HUES6 (cell line): ENCODE data around the gene SLC45A1.

Experiments used
- H3K27ac ChIP-seq: 2 replicates; pipeline ENCODE4 v1.7.0; 2013; ENCODE audit warnings: low read depth, mild to moderate bottlenecking, low read length, inconsistent platforms
- H3K27me3 ChIP-seq: 2 replicates; pipeline ENCODE4 v1.6.1; 2013; ENCODE audit warnings: low read length; ENCODE audit not compliant: control insufficient read depth, insufficient read depth
- H3K36me3 ChIP-seq: 2 replicates; pipeline ENCODE4 v1.6.1; 2013; ENCODE audit warnings: low read length; ENCODE audit not compliant: control insufficient read depth, insufficient read depth
- H3K4me1 ChIP-seq: 2 replicates; pipeline ENCODE4 v1.6.1; 2013; ENCODE audit warnings: low read length; ENCODE audit not compliant: control insufficient read depth, insufficient read depth
- H3K4me3 ChIP-seq: 2 replicates; pipeline ENCODE4 v1.5.1; 2013; ENCODE audit warnings: low read depth, low read length
- H3K9ac ChIP-seq: one replicate; pipeline ENCODE4 v1.6.1; 2013; ENCODE audit warnings: mild to moderate bottlenecking, low read length
- H3K9me3 ChIP-seq: 2 replicates; pipeline ENCODE4 v1.6.1; 2013; ENCODE audit warnings: low read depth, low read length; ENCODE audit not compliant: control insufficient read depth, insufficient read depth

Gene SLC45A1

DNA sequence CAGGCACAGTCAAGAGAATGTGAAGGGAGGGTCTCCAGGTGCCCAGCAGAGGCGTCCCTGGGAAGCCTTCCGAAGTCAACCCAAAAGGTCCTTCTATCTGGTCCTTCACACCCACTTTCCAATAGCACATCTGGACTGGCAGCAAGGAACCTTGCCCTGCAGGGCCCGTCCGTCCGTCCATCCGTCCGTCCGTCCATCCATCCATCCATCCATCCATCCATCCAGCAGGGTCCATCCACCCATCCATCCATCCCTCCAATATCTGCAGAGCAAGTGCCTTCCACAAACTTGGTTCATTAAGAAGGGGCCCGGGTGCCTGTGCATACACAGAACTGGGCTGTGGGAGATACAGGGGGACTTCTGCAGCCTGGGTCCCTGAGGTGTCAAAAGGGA lies 31.6 kb downstream of the SLC45A1 start:
- H3K4me1 ChIP-seq, result peaks cover 18% of the 10 kb centered on the region; the same call in 1 of the 2 replicates
- no peaks in the 10 kb centered on the region for H3K27me3 ChIP-seq
- no peak overlapping the region for H3K4me3 ChIP-seq
- H3K9ac ChIP-seq, result no peak overlapping the region
- H3K9me3 ChIP-seq, result no peaks in the 10 kb centered on the region
- H3K27ac ChIP-seq, result no peak overlapping the region
- H3K36me3 ChIP-seq, result peaks cover 18% of the 10 kb centered on the region

DNA sequence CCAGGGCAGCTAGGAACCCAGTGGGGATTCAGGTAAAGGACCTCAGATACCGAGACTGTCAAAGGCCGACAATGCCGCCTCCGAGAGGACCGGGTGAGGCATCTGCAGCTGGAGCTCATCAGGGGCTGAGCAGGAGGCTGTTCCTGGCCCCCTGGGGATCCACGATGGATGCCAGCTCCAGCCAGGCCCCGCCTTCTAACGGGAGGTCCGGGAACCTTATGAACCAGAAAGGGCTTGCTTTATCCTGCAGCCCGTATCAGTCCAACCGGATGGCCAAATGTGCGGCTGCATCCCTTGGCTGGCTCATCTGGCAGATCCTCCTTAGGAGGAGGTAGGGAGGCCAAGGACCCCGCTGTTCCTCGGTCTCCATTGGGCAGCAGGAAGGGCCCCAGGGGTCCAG lies 32.0 kb downstream of the SLC45A1 start:
- Histone ChIP-seq H3K27ac (no peak overlapping the region), H3K9ac (no peak overlapping the region), H3K27me3 (no peaks in the 10 kb centered on the region)

DNA sequence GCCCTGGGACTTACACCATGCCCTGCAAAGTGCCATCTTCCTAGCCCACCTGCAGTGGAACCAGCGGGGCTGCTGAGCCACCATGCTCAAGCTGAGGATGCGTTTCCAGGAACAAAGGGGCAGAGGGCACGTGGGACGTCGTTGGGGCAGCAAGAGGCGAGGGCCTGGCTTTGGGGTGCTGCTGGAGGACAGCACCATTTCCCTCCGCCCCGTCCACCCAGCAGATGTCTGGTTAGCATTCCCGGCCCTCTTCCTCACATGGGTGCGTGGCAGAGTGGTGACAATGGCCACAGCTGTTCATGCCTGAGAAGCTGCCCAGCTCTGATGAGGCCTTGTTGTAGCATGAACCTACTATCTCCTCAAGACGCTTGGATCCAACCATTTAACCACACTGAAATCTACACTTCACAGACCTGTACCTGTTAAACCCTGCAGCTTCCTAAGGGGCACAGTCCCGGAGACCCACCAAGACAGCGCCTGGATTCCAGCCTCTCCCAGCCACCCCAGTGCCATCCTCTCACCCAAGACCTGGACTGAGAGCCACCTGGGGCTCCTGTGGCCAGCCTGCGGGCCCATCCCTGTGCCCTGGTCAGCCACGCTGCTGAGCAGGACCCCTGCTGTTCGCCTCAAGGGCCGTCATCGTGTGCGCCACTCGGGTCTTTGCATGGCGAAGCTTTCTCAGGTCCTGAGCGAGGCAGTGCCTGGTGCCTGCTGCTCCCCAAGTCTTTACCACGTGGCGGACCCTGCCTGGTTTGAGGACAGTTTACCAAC lies 33.2 kb downstream of the SLC45A1 start:
- Histone ChIP-seq H3K4me3 (no peak overlapping the region), H3K9ac (no peak overlapping the region), H3K27ac (no peak overlapping the region), H3K4me1 (peaks cover 18% of the 10 kb centered on the region; the same call in 1 of the 2 replicates), H3K27me3 (no peaks in the 10 kb centered on the region), H3K9me3 (no peaks in the 10 kb centered on the region), H3K36me3 (peaks cover 31% of the 10 kb centered on the region)

More for the DNA sequence above, 32.0 kb downstream of the SLC45A1 start:
- Histone ChIP-seq H3K9me3 (no peaks in the 10 kb centered on the region), H3K4me3 (no peak overlapping the region), H3K4me1 (peaks cover 18% of the 10 kb centered on the region; the same call in 1 of the 2 replicates), H3K36me3 (peaks cover 19% of the 10 kb centered on the region)

DNA sequence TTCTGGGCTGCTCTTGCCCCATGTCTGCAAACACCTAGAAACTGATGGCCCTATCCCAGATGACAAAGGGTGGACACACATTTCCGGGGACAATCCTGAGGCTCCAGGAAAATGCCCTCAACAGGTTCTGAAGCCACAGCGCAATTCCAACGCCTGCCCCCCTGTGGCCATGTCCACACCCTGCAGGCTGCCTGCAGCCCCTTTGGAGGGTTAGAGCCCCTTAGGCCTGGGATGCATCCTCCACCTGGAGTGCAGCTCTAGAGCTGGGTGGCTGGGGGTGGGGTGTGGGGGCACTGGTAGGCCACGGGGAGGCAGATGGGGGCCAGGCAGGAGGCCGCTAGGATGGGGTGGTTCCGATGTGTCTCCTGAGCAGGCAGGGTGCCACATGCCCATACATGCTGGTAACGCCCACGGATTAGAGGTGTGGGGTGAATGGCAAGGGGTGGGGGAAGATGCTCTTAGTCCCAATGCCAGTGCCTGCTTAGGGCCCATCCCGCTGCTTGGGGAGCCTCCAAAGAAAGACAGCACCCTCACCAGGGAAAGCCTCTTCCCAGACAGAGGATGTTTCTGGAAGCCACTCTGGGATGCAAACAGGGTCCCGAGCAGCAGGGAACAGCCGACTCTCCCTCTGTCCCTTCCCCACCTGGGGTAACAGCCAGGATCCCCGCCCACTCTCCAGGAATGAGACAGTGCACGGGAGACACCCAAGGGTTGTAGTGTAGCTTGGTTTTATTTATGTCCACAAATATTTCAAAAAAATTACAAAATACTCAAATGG lies 34.0 kb downstream of the SLC45A1 start:
- no peak overlapping the region for H3K4me3 ChIP-seq
- no peaks in the 10 kb centered on the region for H3K9me3 ChIP-seq
- peaks cover 39% of the 10 kb centered on the region for H3K36me3 ChIP-seq
- H3K27ac ChIP-seq, result no peak overlapping the region
- no peaks in the 10 kb centered on the region for H3K27me3 ChIP-seq
- peaks cover 18% of the 10 kb centered on the region; the same call in 1 of the 2 replicates for H3K4me1 ChIP-seq
- H3K9ac ChIP-seq, result no peak overlapping the region

DNA sequence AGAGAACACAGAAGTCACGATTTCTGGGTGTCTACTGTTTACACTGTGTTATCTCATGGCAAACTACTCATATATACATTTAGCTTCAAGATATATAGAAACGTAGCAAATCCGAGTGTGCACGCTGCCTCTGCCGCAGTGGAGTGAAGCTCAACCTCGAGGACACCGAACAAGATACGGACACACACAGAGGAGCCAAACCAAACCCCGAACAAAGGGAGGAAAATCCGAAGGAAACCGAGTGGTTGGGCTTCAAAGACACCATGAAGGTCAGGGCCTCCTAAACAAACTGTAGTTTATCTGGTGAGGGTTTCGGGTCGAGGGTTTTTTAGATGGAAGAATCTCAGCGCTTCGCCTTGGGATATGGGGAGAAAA lies 34.5 kb downstream of the SLC45A1 start:
- H3K27me3 ChIP-seq, result no peaks in the 10 kb centered on the region
- H3K27ac ChIP-seq, result no peak overlapping the region
- H3K36me3 ChIP-seq, result peaks cover 44% of the 10 kb centered on the region
- H3K9ac ChIP-seq, result no peak overlapping the region
- peaks cover 18% of the 10 kb centered on the region; the same call in 1 of the 2 replicates for H3K4me1 ChIP-seq
- H3K9me3 ChIP-seq, result no peaks in the 10 kb centered on the region
- H3K4me3 ChIP-seq, result no peak overlapping the region

DNA sequence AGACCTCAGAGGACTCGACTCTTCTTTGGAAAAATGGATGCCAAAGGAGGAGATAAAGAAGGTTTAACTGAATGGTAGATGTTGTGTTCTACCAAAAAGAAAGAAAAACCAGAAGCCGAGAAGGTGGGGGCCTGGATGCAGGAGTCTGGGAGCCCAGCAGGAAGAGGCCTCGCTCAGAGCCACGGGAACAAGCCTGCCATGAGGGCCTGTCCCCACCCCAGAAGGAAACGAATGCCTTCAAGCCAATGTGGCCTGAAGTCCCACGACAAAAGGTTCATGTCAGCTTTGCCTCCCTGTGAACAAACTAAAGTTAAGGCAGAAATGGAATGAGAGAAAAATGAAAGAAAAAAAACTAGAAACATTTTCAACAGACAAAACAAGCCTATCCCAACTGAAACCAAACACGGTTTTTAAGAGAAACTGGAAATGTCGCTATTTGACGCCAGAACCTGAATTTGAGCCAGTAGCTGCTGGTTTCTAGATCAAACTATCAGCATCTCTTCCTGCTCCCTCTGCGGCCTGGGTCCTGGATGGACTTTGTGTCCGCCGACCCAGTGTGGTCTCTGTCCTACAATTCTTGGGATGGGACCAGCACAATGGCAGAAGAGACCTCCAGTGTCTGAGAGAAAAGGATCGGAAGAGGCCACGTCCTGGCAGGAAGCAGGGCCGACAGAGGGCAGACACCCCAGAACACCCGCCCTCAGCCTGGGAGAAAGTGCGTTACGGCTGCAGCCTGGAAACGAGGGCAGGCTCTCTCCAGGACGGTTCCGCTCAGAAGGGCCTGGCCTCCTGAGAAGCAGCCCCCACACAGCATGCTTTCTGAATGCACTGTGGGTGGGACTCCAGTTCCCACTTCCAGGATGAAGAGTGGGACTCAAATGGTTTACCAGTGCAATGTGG lies 35.2 kb downstream of the SLC45A1 start:
- no peak overlapping the region for H3K4me3 ChIP-seq
- no peak overlapping the region for H3K27ac ChIP-seq
- no peak overlapping the region for H3K9ac ChIP-seq
- no peaks in the 10 kb centered on the region for H3K9me3 ChIP-seq
- H3K4me1 ChIP-seq, result peaks cover 13% of the 10 kb centered on the region; the same call in 1 of the 2 replicates
- peaks cover 51% of the 10 kb centered on the region for H3K36me3 ChIP-seq
- no peaks in the 10 kb centered on the region for H3K27me3 ChIP-seq

DNA sequence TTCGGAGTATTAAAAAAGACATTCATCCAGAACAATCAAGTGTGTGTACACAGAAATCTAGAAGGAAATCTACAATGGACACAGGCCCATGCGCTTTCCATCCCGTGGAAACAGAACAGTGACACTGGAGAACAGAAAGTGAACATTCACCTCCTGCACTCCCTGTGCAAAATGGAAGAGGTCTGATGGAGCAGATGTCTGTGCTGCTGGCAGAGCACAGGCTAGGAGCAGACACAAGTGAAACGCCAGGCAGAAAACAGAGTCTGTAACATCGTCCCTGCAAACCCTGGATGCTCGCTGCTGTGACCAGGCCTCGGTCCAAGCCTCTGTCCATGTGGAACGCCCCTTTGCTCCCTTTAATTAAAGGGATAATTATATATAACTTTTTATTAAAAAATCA lies 36.1 kb downstream of the SLC45A1 start:
- Histone ChIP-seq H3K9ac (no peak overlapping the region), H3K27me3 (no peaks in the 10 kb centered on the region), H3K9me3 (no peaks in the 10 kb centered on the region), H3K27ac (no peak overlapping the region), H3K4me1 (peaks cover 9% of the 10 kb centered on the region; the same call in 1 of the 2 replicates), H3K4me3 (no peak overlapping the region), H3K36me3 (peaks cover 60% of the 10 kb centered on the region)

DNA sequence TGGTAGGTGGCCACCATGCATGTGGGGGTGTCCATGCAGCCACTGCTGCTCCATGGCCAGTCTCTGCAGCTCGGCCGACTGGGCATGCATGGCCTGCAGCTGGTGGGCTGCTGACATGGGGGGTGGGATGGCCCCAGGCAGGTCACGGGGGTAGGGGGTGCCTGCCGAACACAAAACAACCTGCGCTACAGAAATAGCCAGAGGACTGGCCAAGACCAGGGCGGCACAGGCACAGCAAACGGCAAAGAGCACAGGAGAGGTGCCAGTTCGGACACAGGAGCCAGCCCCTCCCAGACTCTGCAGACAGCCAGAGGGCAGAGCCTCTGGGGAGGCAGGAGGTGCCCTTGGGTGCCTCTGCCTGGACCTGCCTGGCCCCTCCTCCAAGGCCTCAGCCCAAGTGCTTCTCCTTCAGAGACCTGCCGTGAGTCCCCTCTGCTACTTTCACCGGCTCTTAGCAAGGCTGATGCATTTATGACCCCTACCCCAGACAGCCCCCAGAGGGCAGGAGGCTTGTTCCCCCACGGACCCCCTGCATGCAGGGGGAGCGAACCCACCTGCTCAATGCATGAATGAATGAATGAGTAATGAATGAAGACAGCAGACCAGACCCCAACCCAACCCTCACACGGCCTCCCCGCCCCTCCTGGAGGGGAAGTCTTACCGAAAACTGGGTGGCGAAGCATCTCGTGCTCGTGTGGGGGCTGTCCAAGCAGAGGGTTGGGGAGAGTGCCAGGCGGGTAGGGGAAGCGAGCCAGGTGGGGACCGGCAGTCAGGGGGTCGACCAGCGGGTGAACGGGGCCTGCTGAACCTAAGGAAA lies 37.7 kb downstream of the SLC45A1 start:
- Histone ChIP-seq H3K4me3 (no peak overlapping the region), H3K4me1 (0 out of 2 replicates have a peak, but pooled peaks cover 2% of the 10 kb centered on the region), H3K36me3 (peaks cover 71% of the 10 kb centered on the region), H3K9me3 (no peaks in the 10 kb centered on the region), H3K9ac (no peak overlapping the region), H3K27me3 (no peaks in the 10 kb centered on the region), H3K27ac (no peak overlapping the region)

DNA sequence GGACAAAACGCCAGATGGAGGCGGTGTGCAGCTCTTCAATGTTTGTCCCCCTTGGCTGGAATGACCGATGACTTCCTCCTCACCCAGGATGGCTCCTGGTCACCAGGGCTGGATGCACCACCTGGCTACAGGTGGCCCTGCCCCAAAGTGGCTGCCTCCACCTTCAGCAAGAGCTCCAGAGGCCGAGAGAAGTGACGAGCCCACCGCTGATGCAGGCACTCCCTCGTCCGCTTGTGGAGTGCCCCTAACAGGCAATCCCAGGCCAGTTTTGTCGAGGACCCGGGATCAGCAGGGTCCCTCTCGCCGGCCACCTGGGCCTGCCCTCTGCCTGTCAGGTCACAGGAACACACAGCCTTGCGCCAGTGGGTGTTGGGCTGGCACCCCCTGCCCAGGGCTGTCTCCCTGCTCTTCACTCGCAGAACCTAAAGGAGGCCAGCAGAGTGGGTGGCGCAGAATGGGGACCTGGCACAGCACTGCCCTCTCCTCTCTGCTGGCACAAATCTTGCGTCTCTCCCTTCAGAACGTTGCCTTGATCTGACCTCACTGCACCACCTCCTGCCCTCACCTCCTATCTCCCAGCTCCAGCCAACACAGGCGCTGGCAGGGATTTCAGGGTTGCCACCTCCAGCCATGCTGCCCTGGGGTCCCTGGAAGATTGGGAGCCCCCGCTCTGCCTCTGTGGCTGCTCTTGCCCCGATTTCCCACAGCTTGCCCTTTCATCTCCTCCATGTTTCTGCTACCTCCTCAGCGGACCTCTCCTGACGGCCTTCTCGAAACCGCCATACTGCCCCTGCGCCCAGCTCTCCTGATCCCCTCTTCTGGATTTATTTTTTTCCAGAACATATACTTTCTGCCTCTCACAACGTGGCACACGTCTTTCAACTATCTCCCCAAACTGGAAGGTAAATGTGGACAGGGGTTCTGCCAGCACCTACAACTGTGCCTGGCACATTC lies 38.6 kb downstream of the SLC45A1 start:
- H3K27ac ChIP-seq, result no peak overlapping the region
- no peaks in the 10 kb centered on the region for H3K9me3 ChIP-seq
- H3K27me3 ChIP-seq, result no peaks in the 10 kb centered on the region
- no peak overlapping the region for H3K9ac ChIP-seq
- H3K4me1 ChIP-seq, result 0 out of 2 replicates have a peak, but pooled peaks cover under 1% of the 10 kb centered on the region
- H3K4me3 ChIP-seq, result no peak overlapping the region
- H3K36me3 ChIP-seq, result peaks cover 80% of the 10 kb centered on the region
